Stimulated activated CD4-positive, alpha-beta T cell treated with anti-CD3 and anti-CD28 coated beads, Interleukin-1b, Interleukin-23, amount 100 ng/mL, for 24 hours (primary cell): ENCODE data around the gene TFF3.

Experiments used
- DNase-seq, 4 experiments: peaks; one replicate each; pipeline ENCODE4 v3.0.0-alpha.2; 2020; ENCODE audit warnings: low read depth in 4 of 4, low spot score in 1 of 4

The TFF3 gene

DNA sequence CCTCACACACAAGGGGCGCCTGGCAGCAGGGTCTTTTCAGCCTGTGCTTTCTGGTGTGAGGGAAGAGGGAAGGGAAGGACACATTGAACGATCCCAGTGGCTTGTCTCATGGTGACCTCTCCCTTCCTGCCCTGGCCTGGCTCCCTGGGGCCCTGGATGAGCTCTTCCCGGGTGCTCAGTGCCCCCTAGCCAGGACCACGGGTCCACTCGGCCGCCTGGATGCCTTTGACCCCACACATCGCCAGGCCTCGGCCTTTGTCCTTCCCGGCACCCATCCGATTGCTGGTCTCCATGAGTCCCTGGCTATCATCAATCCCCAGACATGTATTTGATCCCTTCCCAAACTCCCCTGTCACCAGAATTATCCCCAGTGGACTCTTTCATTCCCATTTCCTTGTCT lies 6.0 kb upstream of the TFF3 start:
- DNase-seq, result no peak

DNA sequence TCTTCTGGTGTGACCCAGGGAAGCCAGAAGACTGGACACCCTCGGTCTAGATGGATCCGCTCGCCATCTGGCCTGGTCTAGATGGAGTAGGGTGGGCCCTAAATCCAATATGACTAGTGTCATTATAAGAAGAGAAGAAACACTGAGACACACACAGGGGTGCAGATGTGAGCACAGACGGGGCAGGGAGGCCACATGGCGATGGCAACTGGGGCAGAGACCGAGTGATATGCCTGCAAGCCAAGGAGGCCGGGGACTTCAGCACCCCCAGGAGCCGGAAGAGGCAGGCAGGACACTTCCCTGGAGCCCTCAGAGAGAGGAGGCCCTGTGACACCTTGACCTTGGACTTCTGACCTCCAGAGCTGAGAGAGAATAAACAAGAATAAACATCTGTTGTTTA lies 5.6 kb upstream of the TFF3 start:
- DNase-seq, result no peak

DNA sequence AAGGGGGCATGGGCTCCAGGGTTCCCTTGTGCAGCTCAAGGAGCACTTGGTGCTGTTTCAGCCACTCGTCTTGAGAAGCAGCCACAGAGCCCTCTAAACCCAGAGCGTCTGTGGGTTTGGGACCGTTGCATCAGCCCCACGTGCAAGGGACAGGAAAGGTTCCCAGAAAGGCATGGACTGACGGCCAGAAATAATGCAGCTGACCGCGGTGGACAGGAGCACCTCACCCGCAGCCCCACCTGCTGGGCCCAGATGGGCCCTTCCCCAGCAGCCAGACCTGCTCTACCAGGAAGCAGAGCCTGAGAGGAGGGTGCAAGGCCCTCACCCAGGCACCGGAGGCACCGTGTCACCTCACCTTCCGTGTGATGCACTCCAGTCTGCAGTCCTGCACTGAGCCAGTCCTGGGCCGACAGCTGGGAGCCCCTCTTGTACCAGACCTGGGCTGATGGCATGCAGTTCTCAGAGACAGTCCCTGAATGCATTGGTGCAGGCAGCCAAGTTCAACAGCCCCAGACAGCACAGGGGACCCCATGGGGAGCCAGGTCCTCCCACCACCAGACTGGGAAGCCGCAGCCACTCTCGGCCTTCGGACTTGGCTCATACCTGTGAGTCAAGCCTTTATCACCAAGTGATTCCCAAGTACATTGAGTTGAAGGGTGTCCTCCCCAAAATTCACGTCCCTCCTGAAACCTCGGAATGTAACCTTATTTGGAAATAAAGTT lies 4.8 kb upstream of the TFF3 start:
- no peak for DNase-seq

DNA sequence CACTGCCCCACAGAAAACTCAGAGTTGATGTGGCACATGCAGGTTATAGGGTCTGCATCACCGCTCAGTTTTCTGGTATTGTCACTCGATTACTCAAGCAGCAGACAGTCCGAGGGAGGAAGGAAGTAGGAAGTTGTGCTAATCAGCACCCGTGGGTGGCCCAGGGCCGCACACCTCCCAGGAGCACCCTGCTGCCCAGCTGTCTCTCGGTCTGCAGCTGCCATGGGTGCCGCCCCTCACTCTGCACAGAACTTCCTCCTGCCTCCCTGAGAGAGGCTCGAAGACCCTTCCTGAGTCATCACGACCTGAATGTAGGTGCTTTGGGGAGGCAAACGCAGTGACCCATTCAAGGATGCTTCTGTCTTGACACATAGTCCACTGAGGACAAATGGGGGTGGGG lies 4.2 kb upstream of the TFF3 start:
- no peak for DNase-seq

DNA sequence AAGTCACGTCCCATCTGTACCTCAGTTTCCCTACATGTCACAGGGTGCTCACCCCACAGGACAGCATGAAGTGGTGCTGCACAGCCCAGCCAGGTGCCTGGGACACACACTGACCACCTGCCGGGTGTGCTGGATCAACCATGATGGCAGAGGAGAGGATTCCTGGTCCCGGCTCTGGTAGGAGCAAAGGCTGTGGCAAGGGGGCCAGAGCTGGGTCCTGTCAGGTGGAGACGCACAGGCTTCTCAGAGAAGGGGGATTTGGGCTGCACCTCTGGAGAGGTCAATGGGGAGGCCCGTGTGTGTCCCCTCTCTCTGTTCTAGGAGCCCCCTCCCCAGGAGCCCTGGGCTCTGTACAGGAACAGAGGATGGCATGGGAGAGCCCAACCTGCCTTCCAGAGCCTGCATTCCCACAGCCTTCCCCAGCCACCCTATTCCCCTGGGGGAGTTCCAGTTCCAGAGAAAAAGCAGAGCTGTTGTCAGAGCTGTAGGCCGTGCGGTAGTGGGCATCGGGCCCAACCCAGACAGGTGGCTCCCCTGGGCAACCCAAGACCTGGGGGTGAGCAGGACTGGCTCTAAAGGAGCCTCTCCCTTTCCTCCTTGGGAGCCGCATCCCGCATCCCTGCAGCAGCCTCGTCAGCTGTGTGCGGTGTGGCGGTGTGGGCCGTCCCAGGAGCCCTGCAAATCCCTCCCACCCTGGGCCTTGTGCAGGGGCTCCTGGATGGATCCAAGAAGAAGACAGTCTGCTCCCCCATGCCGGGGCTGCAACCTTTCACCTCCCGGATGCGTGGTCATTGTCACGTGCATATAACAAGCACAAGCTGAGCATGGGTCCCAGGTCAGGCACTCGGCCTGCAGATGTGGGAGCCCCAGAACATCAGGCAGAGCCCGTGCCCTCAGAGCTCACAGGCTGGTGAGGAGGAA lies 2.9 kb upstream of the TFF3 start:
- no peak for DNase-seq

DNA sequence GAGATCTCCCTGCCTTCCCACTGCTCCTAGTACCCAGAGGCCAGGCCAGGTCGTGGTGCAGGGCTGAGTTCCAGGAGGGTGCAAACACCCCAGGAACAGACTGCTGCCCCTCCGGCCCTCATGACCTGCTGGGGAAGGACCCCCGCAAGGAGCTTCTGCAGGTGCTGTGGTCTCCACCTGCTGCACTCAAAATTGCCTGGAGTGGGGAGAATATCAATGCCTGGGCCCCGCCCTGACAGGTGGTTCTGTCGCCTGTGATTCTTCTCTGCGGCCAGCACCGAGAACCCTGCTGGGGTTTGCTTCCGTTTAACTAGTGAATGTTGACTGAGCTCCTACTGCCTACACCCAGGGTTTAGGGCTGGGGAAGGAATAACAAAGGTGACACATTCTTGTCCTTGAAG lies 2.1 kb upstream of the TFF3 start:
- no peak for DNase-seq

DNA sequence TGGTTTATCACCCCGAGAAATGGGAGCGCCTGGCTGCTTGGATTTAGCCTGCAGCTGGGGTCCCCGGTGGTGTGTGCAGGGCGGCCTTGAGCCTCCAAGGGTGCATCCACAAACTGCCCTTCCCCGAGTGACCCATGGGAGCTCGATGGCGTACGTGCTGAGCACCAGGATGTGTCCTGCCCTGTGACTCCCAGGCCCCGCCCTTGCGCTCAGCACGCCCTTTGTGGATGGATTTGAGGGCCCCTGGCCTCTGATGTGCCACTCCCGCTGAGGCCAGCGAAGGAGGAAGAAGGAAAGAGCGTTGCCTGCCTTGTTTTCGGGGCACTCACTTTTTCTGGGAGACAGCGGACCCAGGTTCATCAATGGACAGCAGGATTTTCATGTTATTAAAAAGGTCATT lies 1.7 kb upstream of the TFF3 start:
- DNase-seq, result no peak

DNA sequence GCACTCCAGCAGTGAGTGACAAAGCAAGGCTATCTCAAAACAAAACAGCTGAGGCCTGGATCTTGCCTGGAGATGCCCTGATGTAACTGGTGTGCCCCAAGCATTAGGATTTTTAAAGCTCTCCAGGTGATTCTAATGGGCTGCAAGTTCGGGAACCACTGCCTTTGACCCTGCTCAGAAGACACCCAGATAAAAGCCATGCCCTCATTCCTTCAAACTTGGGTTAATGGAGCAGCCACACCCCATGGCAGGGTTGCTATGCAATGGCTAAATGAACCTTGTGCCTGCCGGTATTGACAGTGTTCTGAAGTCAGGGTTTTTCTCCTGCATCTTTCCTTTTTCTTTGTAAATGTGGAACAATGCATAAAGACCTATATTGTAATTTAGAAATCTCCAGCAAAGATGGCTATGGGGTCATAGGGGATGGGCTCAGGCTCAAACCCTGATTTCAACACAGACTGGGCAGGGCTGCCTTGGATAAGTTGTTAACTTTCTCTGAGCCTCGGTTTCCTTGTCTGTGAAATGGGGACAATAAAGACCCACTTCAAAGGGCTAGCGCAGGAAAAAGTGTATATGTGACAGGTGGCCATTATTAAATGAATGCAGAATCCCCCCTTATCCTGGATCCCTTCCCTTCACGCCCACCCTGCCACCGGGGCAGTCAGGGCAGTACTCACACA lies 453 bp downstream of the TFF3 start:
- no peak for DNase-seq

DNA sequence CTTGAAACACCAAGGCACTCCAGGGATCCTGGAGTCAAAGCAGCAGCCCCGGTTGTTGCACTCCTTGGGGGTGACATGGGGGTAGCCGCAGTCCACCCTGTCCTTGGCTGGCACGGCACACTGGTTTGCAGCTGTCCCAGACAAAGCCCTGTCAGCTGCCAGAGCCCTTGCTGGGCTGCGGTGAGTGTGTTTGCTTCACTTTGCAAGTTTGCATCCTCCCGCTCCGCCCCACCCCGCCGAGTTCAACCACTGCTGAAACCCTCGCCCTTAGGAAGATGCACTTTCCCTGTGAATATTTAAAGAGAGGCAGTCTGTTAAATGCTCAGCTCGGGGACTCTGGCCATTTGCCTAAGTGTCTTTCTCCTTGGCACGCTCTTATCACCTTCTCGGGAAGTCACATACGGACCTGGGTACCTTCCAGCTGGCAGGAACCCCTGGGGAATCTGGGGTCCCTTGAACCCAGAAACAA lies 1.7 kb downstream of the TFF3 start:
- no peak for DNase-seq

DNA sequence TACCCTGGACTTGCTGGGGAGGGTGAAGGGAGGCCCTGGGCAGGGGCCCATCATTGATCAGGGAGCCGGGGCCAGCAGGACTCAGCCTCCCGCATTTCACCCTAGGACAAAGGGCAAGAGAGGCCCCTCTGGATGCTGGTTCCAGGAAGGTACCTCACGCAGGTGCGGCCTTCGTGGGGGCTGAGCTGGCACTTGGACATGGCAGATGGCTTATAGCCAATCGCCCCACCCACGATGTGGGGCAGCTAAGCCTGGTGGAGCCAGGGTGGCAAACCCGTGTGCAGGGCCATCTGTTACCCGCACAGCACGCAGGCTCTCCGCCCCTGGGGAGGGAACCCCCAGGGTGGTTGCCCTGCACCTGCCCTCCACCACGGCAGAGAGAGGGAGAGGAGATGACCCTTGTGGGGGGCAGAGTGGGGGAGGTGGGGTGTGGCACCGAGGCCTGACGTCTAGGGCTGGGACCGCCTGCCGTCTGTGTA lies 2.5 kb downstream of the TFF3 start:
- no peak for DNase-seq

DNA sequence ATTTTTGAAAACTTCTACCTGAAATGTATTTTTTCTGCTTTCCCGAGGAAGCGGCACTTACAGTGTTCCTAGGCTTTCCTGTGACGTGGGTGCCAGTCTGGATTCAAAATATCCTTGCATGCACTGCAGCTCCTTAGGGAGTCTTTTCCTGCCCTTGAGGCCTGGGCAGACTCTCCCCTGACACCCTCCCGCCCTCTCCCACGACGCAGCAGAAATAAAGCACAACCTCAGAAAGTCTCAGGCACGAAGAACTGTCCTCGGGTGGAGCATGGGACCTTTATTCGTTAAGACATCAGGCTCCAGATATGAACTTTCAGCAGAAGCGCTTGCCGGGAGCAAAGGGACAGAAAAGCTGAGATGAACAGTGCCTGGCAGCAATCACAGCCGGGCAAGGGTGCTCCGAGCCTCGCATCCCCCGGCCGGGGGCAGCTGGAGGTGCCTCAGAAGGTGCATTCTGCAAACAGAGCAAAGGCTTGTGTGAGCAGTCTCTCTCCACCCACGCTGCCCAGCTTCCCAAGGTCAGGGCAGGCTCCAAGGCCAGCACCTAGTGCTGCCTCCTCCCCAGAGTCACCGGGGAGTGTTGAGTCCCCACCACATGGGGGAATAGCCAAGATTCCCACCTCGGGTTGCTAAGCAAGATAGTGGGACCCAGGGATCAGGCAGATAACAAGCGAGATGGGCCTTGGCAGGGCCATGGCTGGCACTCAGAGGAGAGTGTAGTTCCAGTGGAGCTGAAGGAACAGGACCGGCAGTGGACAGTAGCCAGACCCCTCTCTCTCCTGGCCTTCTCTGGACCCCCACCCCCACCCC lies 3.2 kb downstream of the TFF3 start:
- DNase-seq, result no peak

DNA sequence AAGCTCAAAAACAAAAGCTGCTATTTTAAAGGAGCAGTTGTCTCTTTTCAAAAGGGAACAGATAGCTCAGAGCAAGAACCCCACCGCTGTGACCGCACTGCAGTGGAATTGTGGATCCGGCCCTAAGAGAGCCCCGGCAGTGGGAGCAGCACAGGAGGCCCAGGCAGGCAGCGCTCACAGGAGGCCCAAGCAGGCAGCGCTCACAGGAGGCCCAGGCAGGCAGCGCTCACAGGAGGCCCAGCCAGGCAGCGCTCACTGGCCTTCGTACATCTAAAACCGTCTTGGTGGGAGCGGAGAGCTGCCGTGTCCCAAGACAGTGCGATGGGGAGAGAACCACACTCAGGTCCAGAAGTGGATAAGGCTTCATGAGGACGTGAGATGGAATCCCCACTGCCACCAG lies 4.0 kb downstream of the TFF3 start:
- DNase-seq, result no peak

DNA sequence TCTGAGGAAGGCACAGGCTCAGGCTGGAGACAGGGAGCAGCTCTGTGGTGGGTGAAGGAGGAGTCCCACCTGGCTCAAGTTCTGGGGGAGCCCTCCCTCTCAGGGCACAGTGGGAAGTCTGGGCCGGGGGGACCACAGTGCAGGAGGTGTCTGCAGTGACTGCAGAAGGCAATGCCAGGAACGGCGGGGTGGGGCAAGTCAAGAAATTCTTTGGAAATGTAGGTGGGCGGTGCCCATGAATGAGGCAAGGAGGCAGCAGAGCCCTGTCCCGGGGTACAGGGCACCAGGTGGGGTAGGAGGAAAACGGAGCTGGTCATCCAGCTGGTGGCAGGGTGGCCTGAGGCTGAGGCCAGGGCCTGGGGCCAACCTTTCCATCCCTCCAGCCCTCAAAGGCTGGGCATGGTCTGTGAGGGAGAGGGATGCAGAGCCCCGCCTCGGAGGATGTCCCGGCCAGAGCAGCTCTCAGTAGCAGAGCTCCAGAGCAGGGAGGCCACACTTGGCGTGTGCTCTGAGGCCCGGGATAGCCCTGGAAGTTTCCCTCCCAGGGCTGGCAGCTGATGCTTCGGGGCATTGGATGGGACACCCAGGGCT lies 4.7 kb downstream of the TFF3 start:
- no peak for DNase-seq

DNA sequence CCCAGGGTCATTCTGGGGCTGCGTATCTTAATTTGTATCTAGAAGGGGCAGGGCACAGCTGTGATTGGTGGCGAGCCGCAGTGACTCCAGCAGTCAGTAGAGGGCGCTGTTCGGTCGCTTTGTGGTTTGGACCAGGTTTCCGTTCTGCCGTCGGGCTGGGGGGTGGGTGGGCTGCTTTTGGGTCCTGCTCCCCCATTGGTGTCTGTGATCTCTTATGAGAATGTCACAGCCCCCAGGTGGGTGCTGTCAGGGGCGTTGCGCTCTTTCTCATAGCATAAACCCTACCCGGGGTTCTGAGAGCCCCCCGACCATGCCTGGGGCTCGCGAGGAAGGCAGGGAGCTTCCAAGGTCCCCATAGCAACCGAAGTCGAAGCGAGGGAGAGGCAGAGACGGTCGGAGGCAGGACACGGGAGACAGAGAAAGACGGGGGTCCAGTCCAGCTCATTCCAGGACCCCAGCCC lies 5.4 kb downstream of the TFF3 start:
- DNase-seq, result peak; percentile 53 to 60 (median 56)

DNA sequence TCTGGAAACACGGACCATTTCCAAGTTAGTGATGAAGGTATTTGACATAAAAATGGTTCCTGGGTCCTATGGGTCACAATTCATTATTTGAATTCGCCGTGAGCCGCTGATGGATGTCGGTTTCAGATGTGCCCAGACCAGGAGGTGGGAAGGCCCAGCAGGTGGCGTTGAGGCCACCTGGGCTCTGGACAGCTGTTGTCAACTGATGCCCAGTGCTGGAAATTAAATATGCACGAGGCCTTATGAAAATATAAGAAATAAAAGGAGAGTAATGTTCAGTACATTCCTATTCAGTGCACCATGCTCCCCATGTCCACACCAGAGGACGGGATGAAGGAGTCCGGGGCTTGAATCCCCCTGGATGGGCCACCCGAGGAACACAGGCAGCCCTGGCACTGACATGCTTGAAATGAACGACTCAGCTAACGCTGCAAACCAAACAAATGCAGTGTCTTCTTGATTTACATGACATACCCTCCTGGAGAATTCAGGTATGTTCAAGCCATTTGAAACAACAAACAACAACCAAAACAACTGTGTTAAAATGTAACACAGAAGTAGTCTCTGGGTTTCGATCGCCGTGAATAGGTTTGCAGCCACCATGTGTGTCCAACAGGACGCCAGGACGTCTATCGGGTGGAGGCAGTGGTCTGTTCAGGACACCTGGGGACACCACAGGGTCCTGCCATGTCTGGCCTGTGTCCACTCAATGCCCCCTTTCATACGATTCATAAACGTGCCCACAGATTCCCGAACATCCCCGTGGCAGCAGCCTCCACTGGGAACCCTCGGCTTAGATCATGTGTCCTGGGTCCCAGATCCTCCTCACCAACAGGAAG lies 6.1 kb downstream of the TFF3 start:
- no peak for DNase-seq

DNA sequence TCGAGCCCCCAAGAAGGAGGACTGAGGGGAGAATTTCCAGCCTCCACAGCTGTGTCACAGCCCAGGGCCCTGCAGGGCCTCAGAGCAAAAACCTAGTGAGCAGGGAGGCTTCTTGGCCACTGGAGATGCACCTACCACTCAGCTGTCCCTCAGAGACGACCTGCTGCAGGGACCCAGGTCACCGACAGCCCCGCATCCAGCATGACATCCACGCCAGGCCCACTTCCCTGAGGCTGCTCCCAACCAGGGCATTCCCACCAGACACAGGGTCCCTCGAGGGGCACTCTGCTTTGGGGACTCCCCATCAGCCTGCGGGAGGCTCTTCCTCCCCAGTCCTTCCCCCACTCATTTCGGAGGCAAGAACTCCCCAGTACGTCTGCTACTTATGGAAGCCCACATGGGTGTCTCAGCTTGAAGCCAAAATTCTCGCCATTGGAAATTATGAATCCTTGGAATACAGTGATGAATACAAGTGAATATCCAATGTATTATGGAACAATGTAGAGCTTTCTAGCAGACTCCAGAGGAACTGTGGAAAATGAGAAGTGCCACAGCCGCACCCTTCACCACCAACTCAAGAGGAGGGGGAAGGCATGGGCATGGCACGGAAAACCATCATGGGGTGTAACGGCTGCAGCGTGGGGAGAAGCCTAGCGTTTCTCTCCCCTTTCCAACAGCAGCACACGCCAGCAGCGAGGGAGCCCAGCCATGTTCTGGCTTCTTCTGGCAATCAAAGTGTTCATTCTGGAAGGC lies 6.9 kb downstream of the TFF3 start:
- DNase-seq, result no peak

DNA sequence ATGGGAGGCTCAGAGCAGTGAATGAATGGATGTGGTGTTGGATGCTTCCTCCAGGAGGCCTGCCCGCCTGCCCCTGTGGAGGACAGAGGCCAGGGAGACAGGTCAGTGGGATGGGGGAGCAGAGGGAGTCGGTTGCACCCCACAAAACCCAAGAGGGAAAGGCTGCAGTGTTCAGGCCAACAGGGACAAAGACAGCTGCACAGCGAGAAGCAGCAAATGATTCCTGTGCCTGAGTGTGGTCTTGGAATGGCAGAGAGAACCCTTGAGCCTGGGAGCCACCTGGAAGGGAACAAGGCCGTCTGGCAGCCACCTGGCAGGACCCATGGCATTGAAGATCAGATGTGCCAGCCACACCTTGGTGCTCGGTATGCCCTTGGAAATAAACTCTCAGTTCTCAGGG lies 8.1 kb downstream of the TFF3 start:
- DNase-seq, result no peak

DNA sequence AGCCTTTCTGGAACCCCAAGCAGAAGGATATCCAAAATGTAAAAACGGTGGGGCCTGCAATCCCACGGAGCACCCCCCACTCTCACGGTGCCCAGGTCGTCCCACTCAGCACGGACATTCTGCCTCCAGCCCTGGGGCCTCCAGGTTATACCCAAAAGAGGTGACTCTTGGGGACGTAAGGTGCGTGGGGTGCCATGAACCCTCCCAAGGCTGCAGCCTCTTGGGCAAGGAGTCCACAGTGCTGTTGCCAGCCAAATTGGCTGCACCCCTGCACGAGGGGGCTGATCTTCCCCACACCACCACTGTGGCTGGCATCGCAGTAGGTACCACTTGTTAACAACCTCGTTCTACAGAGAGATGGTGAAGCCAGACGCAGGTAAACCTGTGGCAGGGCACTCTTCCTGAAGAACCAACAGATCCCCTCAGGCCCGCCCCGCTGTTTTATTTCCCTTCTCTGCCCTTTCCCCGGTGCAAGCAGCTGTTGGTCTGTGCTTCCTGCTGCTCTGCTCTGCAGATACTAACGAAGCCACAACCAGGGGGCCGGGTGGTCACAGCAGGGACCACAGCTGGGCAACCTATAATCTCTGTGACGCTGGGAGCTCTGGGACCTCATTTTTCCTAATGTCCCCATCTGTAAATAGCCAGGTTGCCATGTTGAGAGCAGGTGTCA lies 8.7 kb downstream of the TFF3 start:
- no peak for DNase-seq
